ENCODE measurements around the gene WDTC1.

Gene WDTC1

DNA sequence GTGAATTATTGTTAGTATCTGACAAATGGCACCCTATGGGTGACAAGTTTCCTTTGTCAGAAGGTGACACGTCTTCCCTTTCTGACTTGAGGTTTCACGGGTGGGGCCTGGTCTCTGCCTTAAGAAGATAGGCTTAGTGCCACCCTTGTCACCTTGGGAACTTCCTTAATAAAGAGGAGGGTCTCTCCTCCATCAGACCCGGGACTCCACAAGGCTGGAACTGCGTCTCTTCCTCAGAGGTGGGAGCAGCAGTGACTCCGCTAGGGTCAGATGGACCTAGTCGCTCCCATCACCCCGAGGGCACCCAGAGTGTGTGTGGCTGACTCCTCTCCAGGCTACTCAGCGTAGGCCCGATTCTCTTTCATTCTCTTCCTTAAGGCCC is 774 bp upstream of the WDTC1 start:
- H3K9ac ChIP-seq (ENCODE audit: low read length) = peak overlapping the region; percentile 21; the same call in 1 of the 2 replicates
- peak overlapping the region; percentile 77 for H3K4me3 ChIP-seq (ENCODE audit: low read depth, low read length, poor library complexity, severe bottlenecking)
- H3K79me2 ChIP-seq (ENCODE audit: insufficient read depth, low read length) = no peaks in the 10 kb centered on the region
- H3K9me2 ChIP-seq (ENCODE audit: low read depth, low read length) = no peaks in the 10 kb centered on the region
- no peaks in the 10 kb centered on the region for H4K20me1 ChIP-seq (ENCODE audit: insufficient read depth, low read length)
- H3K27me3 ChIP-seq (ENCODE audit: insufficient read depth, low read length) = no peaks in the 10 kb centered on the region
- no peaks in the 10 kb centered on the region for H3K9me3 ChIP-seq (ENCODE audit: low read length)
- H3K36me3 ChIP-seq (ENCODE audit: insufficient read depth, low read length) = no peaks in the 10 kb centered on the region
- peak overlapping the region; percentile 61 for H3K4me2 ChIP-seq (ENCODE audit: low read length)
- no peaks in the 10 kb centered on the region for H3F3A ChIP-seq (ENCODE audit: insufficient read depth, low read length)
- H3K4me1 ChIP-seq (ENCODE audit: insufficient read depth, low read length, severe bottlenecking) = peaks cover 21% of the 10 kb centered on the region
- TF ChIP-seq, protein P1, sequence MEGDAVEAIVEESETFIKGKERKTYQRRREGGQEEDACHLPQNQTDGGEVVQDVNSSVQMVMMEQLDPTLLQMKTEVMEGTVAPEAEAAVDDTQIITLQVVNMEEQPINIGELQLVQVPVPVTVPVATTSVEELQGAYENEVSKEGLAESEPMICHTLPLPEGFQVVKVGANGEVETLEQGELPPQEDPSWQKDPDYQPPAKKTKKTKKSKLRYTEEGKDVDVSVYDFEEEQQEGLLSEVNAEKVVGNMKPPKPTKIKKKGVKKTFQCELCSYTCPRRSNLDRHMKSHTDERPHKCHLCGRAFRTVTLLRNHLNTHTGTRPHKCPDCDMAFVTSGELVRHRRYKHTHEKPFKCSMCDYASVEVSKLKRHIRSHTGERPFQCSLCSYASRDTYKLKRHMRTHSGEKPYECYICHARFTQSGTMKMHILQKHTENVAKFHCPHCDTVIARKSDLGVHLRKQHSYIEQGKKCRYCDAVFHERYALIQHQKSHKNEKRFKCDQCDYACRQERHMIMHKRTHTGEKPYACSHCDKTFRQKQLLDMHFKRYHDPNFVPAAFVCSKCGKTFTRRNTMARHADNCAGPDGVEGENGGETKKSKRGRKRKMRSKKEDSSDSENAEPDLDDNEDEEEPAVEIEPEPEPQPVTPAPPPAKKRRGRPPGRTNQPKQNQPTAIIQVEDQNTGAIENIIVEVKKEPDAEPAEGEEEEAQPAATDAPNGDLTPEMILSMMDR (IDR thresholded peaks at IDR 0.05; ENCODE audit: low read length) = no peak
- TF ChIP-seq EZH2 (IDR thresholded peaks at IDR 0.05; ENCODE audit: borderline replicate concordance, low read length) = no peak
- no peak overlapping the region for H3K27ac ChIP-seq (ENCODE audit: low read depth, low read length, poor library complexity, severe bottlenecking)
- peak overlapping the region; percentile 5; the same call in 1 of the 2 replicates for H2AFZ ChIP-seq (ENCODE audit: low read length)

DNA sequence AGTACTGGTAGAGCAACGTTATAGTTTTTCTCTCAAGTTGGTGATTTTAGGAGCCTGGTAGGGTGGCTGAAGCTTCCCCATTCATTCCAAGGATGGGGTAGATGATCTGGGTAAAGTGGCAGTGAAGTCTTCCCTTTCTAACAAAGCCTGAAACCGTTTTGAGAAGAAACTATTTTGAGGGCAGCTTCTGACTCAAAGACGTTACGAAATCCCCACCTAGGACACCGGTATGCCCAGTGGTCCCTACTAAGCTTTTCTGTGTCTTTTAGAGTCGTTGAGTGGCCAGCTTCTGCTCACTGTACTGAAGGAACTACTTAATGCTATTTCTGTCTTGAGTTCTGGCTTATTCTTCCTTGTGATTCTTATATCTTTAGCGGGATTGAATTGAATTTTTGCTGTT is 1.4 kb downstream of the WDTC1 start:
- H3K4me1 ChIP-seq (ENCODE audit: insufficient read depth, low read length, severe bottlenecking) = peaks cover 21% of the 10 kb centered on the region
- no peaks in the 10 kb centered on the region for H3K79me2 ChIP-seq (ENCODE audit: insufficient read depth, low read length)
- peak overlapping the region; percentile 74 for H3K4me2 ChIP-seq (ENCODE audit: low read length)
- no peak overlapping the region for H2AFZ ChIP-seq (ENCODE audit: low read length)
- no peaks in the 10 kb centered on the region for H3K36me3 ChIP-seq (ENCODE audit: insufficient read depth, low read length)
- H4K20me1 ChIP-seq (ENCODE audit: insufficient read depth, low read length) = no peaks in the 10 kb centered on the region
- peak overlapping the region; percentile 0 for H3K27ac ChIP-seq (ENCODE audit: low read depth, low read length, poor library complexity, severe bottlenecking)
- peak overlapping the region; percentile 72 for H3K9ac ChIP-seq (ENCODE audit: low read length)
- H3K9me2 ChIP-seq (ENCODE audit: low read depth, low read length) = no peaks in the 10 kb centered on the region
- TF ChIP-seq, protein P1 (IDR thresholded peaks at IDR 0.05; ENCODE audit: low read length) = no peak
- no peak for TF ChIP-seq EZH2 (IDR thresholded peaks at IDR 0.05; ENCODE audit: borderline replicate concordance, low read length)
- no peaks in the 10 kb centered on the region for H3K9me3 ChIP-seq (ENCODE audit: low read length)
- H3K27me3 ChIP-seq (ENCODE audit: insufficient read depth, low read length) = no peaks in the 10 kb centered on the region
- H3K4me3 ChIP-seq (ENCODE audit: low read depth, low read length, poor library complexity, severe bottlenecking) = peak overlapping the region; percentile 77
- no peaks in the 10 kb centered on the region for H3F3A ChIP-seq (ENCODE audit: insufficient read depth, low read length)

DNA sequence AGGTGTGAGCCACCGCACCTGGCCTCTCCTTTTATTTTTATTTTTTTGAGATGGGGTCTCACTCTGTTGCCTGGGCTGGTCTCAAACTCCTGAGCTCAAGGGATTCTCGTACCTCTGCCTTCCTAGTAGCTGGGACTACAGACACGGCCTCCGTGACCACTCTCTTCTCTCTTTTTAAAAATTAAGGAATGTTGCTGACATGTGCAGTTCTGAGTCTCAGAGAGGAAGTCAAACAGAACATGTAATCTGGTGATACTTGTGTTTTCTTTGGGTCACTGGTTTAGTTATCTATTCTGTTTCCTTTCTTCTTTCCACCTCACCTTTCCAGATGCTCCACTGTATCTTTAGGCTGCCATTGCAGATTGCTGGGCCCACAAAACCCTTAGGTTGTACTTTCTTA is 2.7 kb downstream of the WDTC1 start:
- Histone ChIP-seq H3K79me2 (ENCODE audit: insufficient read depth, low read length) (no peaks in the 10 kb centered on the region), H4K20me1 (ENCODE audit: insufficient read depth, low read length) (no peaks in the 10 kb centered on the region), H3K9ac (ENCODE audit: low read length) (no peak overlapping the region), H3K4me2 (ENCODE audit: low read length) (no peak overlapping the region), H3F3A (ENCODE audit: insufficient read depth, low read length) (no peaks in the 10 kb centered on the region), H2AFZ (ENCODE audit: low read length) (no peak overlapping the region), H3K9me3 (ENCODE audit: low read length) (no peaks in the 10 kb centered on the region), H3K4me3 (ENCODE audit: low read depth, low read length, poor library complexity, severe bottlenecking) (no peak overlapping the region), H3K4me1 (ENCODE audit: insufficient read depth, low read length, severe bottlenecking) (peaks cover 21% of the 10 kb centered on the region), H3K27me3 (ENCODE audit: insufficient read depth, low read length) (no peaks in the 10 kb centered on the region), H3K9me2 (ENCODE audit: low read depth, low read length) (no peaks in the 10 kb centered on the region), H3K27ac (ENCODE audit: low read depth, low read length, poor library complexity, severe bottlenecking) (no peak overlapping the region), H3K36me3 (ENCODE audit: insufficient read depth, low read length) (no peaks in the 10 kb centered on the region)
- TF ChIP-seq EZH2 (IDR thresholded peaks at IDR 0.05; ENCODE audit: borderline replicate concordance, low read length) = no peak
- TF ChIP-seq, protein P1 (IDR thresholded peaks at IDR 0.05; ENCODE audit: low read length) = no peak
